B cell (primary cell): ENCODE measurements around the gene TIGD6. TPM values are rescaled to one million over a fixed set of nuclear protein-coding genes. Genes with fewer than 3 reads are reported as not detected.

Source experiments
- ATAC-seq: fragments of 200-7000 bp; cut with Tn5 transposase; one replicate; pipeline ENCODE4 v1.10.0; 2021; ENCODE audit warnings: low read depth, mild to moderate bottlenecking, moderate number of reproducible peaks, moderate library complexity
- CTCF ChIA-PET: fragments of 350-600 bp; sonication (Branson Sonifier 250); formaldehyde crosslinking; loops from one replicate; lab custom pipeline; 2021; ENCODE audit warnings: antibody characterized with exemption, inconsistent platforms; lab: Charles Lee
- POLR2A ChIA-PET: fragments of 350-600 bp; sonication (Branson Sonifier 250); formaldehyde crosslinking; loops from one replicate; lab custom pipeline; 2021; ENCODE audit warnings: antibody characterized with exemption; lab: Charles Lee
- DNase-seq: peaks from one replicate; pipeline ENCODE4 v3.0.0; 2013
- H2AFZ ChIP-seq: 2 replicates; pipeline ENCODE4 v1.6.1; 2012; ENCODE audit warnings: mild to moderate bottlenecking, low read depth, low read length; ENCODE audit not compliant: insufficient read depth, poor library complexity, severe bottlenecking
- H3K27ac ChIP-seq, 2 donors: 1 replicate in 1 of 2; 2 replicates in 1 of 2; pipeline ENCODE4 v1.5.1; 2012 to 2013; ENCODE audit warnings: low read length in 2 of 2, mild to moderate bottlenecking in 2 of 2, moderate library complexity in 1 of 2
- H3K27me3 ChIP-seq, 4 experiments: fragments of 200-600 bp in 1 of 4; sonication (generic) in 1 of 4; replicated peaks in 1 of 4; 1 replicate in 2 of 4; 2 replicates in 2 of 4; pipeline versions ENCODE4 v1.6.1 to v1.7.0; 2013 to 2016; ENCODE audit warnings: low read length in 3 of 4, mild to moderate bottlenecking in 2 of 4, mixed read lengths in 1 of 4, moderate library complexity in 1 of 4; ENCODE audit not compliant: insufficient read depth in 4 of 4, control insufficient read depth in 3 of 4; ENCODE audit errors: control extremely low read depth in 1 of 4
- H3K36me3 ChIP-seq, 2 experiments: replicated peaks in 1 of 2; 1 replicate in 1 of 2; 2 replicates in 1 of 2; pipeline versions ENCODE4 v1.6.1 to v1.7.1; 2013; ENCODE audit warnings: low read length in 1 of 2; ENCODE audit not compliant: insufficient read depth in 2 of 2, control insufficient read depth in 1 of 2; ENCODE audit errors: control extremely low read depth in 1 of 2, extremely low read depth in 1 of 2
- H3K4me1 ChIP-seq, 2 donors: fragments of 200-600 bp in 1 of 2; sonication (generic) in 1 of 2; 1 replicate in 1 of 2; 2 replicates in 1 of 2; pipeline versions ENCODE4 v1.5.1 to v1.6.1; 2013 to 2017; ENCODE audit warnings: low read length in 2 of 2; ENCODE audit not compliant: control insufficient read depth in 2 of 2, insufficient read depth in 2 of 2
- H3K4me2 ChIP-seq: replicated peaks from 2 replicates; pipeline ENCODE3; 2012; ENCODE audit warnings: mild to moderate bottlenecking, low read depth, low read length; ENCODE audit not compliant: poor library complexity, severe bottlenecking
- H3K4me3 ChIP-seq, 5 experiments: fragments of 200-600 bp in 1 of 5; sonication (generic) in 1 of 5; 1 replicate in 3 of 5; 2 replicates in 2 of 5; pipeline versions ENCODE4 v1.5.1 to v1.7.0; 2011 to 2016; ENCODE audit warnings: low read length in 4 of 5, mild to moderate bottlenecking in 4 of 5, low read depth in 2 of 5, control low read depth in 1 of 5, moderate library complexity in 1 of 5; ENCODE audit not compliant: insufficient read depth in 1 of 5; ENCODE audit errors: control extremely low read depth in 1 of 5, extremely low read depth in 1 of 5
- H3K79me2 ChIP-seq: fragments of 200-600 bp; sonication (generic); one replicate; pipeline ENCODE4 v1.6.0; 2016; ENCODE audit warnings: low read length; ENCODE audit not compliant: control insufficient read depth, insufficient read depth
- H3K9ac ChIP-seq: fragments of 200-600 bp; sonication (generic); 2 replicates; pipeline ENCODE4 v1.6.1; 2017; ENCODE audit warnings: mild to moderate bottlenecking, low read length, moderate library complexity
- H3K9me3 ChIP-seq, 3 donors: one replicate each; pipeline versions ENCODE4 v1.6.1 to v1.7.1; 2013; ENCODE audit warnings: low read length in 2 of 3; ENCODE audit not compliant: control insufficient read depth in 2 of 3, insufficient read depth in 1 of 3; ENCODE audit errors: control extremely low read depth in 1 of 3
- H4K20me1 ChIP-seq: 2 replicates; pipeline ENCODE4 v1.6.0; 2012; ENCODE audit warnings: mild to moderate bottlenecking, low read length; ENCODE audit not compliant: insufficient read depth, control insufficient read depth, poor library complexity, severe bottlenecking
- H3K27ac Mint-ChIP-seq: one replicate; pipeline ENCODE4 v1.8.0; 2021; ENCODE audit warnings: mixed read lengths
- H3K27me3 Mint-ChIP-seq: one replicate; pipeline ENCODE4 v1.8.0; 2021; ENCODE audit warnings: mixed read lengths
- H3K4me1 Mint-ChIP-seq: one replicate; pipeline ENCODE4 v1.8.0; 2021; ENCODE audit warnings: mixed read lengths
- H3K4me3 Mint-ChIP-seq: one replicate; pipeline ENCODE4 v1.8.0; 2021; ENCODE audit warnings: mixed read lengths
- H3K9me3 Mint-ChIP-seq: one replicate; pipeline ENCODE4 v1.8.0; 2022; ENCODE audit warnings: mixed read lengths; ENCODE audit not compliant: insufficient read depth
- EZH2 ChIP-seq: IDR thresholded peaks from 2 replicates; pipeline ENCODE4 v1.6.1; 2012; ENCODE audit warnings: borderline replicate concordance, low read depth, mild to moderate bottlenecking, moderate library complexity, low read length; ENCODE audit not compliant: insufficient read depth, poor library complexity, severe bottlenecking
- WGBS: methylation state at CpG from one replicate; pipeline ENCODE4 v1.1.5; 2013; ENCODE audit warnings: missing lambda C conversion rate; ENCODE audit not compliant: insufficient coverage; 5-methylcytosine and 5-hydroxymethylcytosine counted together
- intact Hi-C: fragments of 100-400 bp; cut with micrococcal nuclease; formaldehyde crosslinking; loops from one replicate; pipeline ENCODE4 v1.10.0; 2022
- polyA plus RNA-seq: library from polyadenylated mRNA; depleted of rRNA; stranded (reverse); fragments of >200 nt; gene quantifications from 2 replicates; pipeline ENCODE4 v1.2.3, GENCODE V29; 2012
- total RNA-seq, 2 donors: library from RNA; stranded (reverse); fragments of 120-200 nt in 1 of 2; gene quantifications; 1 replicate in 1 of 2; 2 replicates in 1 of 2; pipeline versions ENCODE4 v1.2.3 to v1.2.4, GENCODE V29; 2013 to 2022
- TF ChIP-seq, protein P1 (sequence below): fragments of 200-600 bp; IDR thresholded peaks from one replicate; pipeline ENCODE4 v1.8.0; 2022; ENCODE audit warnings: antibody characterized with exemption, mild to moderate bottlenecking

The TIGD6 gene
- total and polyA plus RNA-seq, 2 donors (not counting 1 experiment from before 2014, with no cell fraction given), result 2.1 to 5.4 TPM

GRCh38 chr5:149959406-149960236 is 40.8 kb downstream of the TIGD6 start:
- DNase-seq (peak; percentile 71), ATAC-seq (peak; percentile 5)
- H2AFZ ChIP-seq, result peak overlapping the region; percentile 92
- H3K4me1 ChIP-seq, result peaks cover 20% of the 10 kb centered on the region in 2 donors
- CTCF ChIA-PET, result interaction anchor here (0.9 to 2.0 kb wide), 15 partner anchors 23 to 416 kb away, joined by 3 to 9 read pairs (median 5); partner anchors contain the start of genes HMGXB3 and TIGD6
- peaks cover 11% of the 10 kb centered on the region for H3K79me2 ChIP-seq
- H3K27me3 Mint-ChIP-seq, result no peaks in the 10 kb centered on the region
- WGBS, result 40% methylated on average over 8 of the region's 14 CpGs
- no peaks in the 10 kb centered on the region for H3K9me3 Mint-ChIP-seq
- H3K27ac Mint-ChIP-seq, result peak overlapping the region; percentile 96
- no peaks in the 10 kb centered on the region for H3K27me3 ChIP-seq
- H3K4me3 Mint-ChIP-seq, result peak overlapping the region; percentile 93
- H3K9me3 ChIP-seq, result no peaks in the 10 kb centered on the region
- peaks cover 29% of the 10 kb centered on the region for H3K4me1 Mint-ChIP-seq
- H3K4me2 ChIP-seq, result peak overlapping the region; percentile 83
- POLR2A ChIA-PET, result interaction anchor here (1.3 to 2.3 kb wide), 2 partner anchors 40 to 41 kb away, joined by 3 to 9 read pairs; partner anchors contain the start of genes HMGXB3 and TIGD6
- H3K4me3 ChIP-seq, result peak overlapping the region in 4 of 5 experiments; percentile 68 to 85 (median 82)
- H3K36me3 ChIP-seq, result no peaks in the 10 kb centered on the region
- intact Hi-C loops, result loop anchor here (1.0 to 10.0 kb wide), 6 partner anchors 41 to 1798 kb away; partner anchors contain the start of genes ATOX1, CD74, CSNK1A1 and GM2A
- peak overlapping the region; percentile 79 for H3K9ac ChIP-seq
- TF ChIP-seq, protein P1, sequence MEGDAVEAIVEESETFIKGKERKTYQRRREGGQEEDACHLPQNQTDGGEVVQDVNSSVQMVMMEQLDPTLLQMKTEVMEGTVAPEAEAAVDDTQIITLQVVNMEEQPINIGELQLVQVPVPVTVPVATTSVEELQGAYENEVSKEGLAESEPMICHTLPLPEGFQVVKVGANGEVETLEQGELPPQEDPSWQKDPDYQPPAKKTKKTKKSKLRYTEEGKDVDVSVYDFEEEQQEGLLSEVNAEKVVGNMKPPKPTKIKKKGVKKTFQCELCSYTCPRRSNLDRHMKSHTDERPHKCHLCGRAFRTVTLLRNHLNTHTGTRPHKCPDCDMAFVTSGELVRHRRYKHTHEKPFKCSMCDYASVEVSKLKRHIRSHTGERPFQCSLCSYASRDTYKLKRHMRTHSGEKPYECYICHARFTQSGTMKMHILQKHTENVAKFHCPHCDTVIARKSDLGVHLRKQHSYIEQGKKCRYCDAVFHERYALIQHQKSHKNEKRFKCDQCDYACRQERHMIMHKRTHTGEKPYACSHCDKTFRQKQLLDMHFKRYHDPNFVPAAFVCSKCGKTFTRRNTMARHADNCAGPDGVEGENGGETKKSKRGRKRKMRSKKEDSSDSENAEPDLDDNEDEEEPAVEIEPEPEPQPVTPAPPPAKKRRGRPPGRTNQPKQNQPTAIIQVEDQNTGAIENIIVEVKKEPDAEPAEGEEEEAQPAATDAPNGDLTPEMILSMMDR, result peak; percentile 70
- no peak for TF ChIP-seq EZH2
- peak overlapping the region; percentile 74 to 81 for H3K27ac ChIP-seq
- no peaks in the 10 kb centered on the region for H4K20me1 ChIP-seq
